HG02973 (cell line): Measurements from ENCODE around the gene MT1HL1.
"Not testable (repeated sequence)": the region's sequence is repeated elsewhere in the genome, so short reads cannot be mapped to it uniquely, and the experiment has no call there.

Experiments used
- ATAC-seq: cut with Tn5 transposase; IDR thresholded peaks from one replicate; pipeline ENCODE4 v1.9.1; 2021; ENCODE audit warnings: moderate library complexity; ENCODE audit not compliant: unreplicated experiment

Gene MT1HL1

DNA sequence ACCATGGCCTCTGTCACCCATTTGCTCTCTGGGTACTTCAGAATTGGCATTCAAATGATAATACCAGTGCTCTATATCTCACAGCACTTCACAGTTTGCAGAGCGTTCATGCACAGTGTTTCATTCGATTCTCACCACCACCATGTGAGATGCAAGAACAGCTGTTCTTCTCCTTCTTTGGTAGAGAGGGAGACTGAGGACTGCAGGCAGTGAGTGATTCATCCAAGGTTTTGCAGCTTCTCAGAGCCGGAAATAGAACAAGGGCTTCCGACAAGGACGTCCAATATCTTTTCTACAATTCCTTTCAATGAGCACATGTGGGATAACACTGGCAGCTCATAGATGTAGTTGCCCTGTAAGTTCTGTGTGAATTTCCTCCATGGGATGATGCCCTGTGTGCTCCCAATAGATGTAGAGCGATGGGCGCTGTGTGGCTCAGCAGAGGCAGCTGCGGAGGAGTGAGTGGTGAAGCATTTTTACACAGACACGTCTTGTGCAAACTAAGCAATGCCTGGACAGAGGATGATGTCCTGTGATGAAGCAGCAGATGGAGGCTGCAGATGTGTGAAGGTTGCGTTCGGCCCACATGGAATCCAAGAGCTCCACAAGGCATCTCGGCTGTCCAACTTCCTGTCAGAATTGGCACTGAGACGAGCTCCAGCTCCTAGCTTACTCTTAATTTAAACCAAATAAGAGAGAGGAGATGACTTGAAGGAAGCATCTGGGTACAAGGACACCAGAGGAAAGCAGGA lies 24.9 kb downstream of the MT1HL1 start:
- ATAC-seq, result no peak

DNA sequence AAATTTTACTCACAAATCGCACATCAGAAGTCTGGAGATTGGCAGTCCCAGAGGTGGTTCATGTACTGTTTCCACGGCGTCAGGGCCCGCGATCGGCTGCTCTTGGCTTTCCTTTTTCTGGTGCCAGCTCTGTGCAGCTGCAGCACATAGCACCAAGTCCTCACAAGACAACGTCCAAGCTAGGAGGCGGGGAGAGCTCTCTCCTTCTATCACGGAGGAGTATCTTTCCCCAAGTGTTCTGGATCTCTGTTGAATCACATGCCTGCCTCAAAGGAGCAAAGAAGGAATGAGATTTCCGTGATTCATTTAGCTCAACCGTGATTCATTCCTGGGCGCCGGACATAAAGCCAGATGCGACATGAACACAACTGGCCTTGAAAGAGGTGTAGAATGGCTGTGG lies 25.5 kb downstream of the MT1HL1 start:
- ATAC-seq, result no peak

DNA sequence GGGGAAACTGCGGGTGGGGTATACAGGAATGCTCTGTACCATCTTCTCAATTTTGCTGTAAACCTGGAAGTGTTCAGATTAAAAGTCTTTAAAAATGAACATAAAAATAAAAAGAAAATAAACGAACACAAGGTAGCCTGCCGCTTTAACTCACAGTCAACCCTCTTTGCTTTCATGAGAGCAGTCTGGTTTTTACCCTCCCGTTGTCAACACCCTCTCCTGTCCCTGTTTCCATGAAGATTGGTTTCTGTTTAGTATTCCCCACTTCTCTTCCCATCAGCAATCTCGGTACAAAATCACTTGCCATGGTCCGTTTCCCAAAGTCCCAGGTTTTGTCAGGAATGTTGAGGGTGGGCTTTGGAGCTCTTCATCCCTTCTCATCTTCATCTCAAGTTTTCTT lies 28.8 kb downstream of the MT1HL1 start:
- ATAC-seq, result no peak

DNA sequence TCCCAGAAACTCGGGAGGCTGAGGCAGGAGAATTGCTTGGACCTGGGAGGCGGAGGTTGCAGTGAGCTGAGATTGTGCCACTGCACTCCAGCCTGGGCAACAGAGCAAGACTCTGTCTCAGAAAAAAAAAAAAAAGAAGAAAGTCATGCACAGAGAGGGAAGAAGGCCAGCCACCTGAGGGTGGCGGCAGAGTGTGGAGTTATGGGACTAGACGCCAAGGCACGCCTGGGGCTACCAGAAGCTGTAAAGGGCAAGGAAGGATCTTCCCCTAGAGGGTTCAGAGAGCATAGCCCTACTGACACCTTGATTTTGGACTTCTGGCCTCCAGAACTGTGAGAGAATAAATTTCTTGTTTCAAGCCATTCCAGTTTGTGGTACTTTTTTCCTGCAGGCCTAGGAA lies 30.2 kb downstream of the MT1HL1 start:
- not testable (repeated sequence) for ATAC-seq

DNA sequence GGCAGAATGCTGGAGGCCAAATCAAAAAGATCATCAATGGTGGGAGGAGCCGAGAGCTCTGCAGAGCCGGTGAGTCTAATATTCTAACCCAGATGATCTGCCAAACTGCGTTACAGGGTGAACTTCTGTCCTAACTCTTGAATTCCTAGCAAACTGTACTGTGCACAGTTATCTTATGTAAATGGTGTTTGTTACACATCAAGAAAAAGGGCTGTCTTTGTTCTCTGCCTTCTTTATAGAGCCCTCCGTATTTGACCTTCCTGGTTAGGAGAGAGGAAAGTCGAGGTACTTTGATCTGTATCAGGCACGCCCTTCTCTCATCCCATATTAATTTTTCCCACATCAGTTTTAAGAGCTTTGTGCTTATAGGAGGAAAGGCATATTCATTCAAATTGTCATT lies 37.6 kb downstream of the MT1HL1 start:
- ATAC-seq, result no peak

DNA sequence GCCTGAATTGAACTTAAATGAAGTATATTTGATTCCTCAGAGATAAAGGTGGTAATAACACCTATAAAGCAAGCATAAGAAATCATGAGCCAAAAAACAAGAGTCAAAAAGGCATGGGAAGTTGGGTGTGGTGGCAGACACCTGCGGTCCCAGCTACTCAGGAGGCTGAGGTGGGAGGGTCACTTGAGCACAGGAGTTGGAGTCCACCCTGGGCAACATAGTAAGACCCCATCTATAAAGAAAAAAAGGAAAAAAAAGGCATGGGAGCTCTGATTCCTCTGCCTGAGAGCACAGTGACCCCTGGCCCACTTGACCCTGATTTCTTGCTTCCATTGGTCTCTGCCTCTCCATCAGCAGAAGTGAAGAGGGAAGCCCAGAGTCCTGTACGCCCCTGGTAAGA lies 40.3 kb downstream of the MT1HL1 start:
- ATAC-seq, result no peak

DNA sequence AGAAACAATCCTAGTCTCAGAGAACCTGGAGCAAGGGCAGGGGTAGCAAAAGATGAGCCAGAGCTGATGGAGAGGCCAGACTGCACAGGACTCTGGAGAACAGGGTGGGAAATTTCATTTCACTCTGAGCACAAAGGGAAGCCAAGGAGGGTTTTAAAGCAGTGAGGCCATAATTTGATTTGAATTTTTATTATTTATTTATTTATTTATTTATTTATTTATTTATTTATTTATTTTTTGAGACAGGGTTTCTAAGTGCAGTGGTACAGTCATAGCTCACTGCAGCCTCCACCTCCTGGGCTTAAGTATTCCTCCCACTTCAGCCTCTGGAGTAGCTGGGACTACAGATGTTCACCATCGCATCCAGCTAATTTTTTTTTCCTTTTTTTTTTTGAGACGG lies 45.1 kb downstream of the MT1HL1 start:
- ATAC-seq, result no peak

DNA sequence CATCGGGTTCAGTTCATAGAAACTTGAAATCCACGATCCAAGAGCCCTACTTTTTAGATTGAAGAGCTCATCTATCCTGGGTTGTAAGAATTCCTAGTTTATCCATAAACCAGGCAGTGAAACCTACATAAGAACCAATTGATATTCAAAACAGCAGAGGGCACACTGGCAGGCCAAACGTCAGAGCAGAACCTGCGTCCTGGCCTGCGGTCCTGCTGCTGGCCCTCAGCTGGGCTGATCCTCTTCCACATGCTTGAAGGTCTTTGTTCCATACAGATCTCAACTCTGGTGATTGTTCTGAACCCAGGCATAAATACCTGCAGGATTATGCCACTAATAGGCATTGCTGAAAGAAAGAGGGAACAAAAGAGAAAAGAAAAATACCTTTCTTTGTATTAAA lies 47.0 kb downstream of the MT1HL1 start:
- no peak for ATAC-seq
